Activated CD4-positive, alpha-beta T cell treated with anti-CD3 and anti-CD28 coated beads, Interleukin-2, amount 10 ng/mL, durations not matched to agents 24 days and 14 days (primary cell): ENCODE data around the gene CDK18. TPM values are rescaled to one million over a fixed set of nuclear protein-coding genes. Genes with fewer than 3 reads are reported as not detected.
A peak's percentile ranks its signal among the peaks of the same experiment; 100 is the strongest.
"Not testable (repeated sequence)": the region's sequence is repeated elsewhere in the genome, so short reads cannot be mapped to it uniquely, and the experiment has no call there.

ENCODE experiments used
- DNase-seq: peaks from one replicate; pipeline ENCODE4 v3.0.0; 2022
- H3K27ac Mint-ChIP-seq: one replicate; pipeline ENCODE4 v1.8.0; 2022; ENCODE audit warnings: mild to moderate bottlenecking, mixed read lengths
- H3K27me3 Mint-ChIP-seq: one replicate; pipeline ENCODE4 v1.8.0; 2022; ENCODE audit warnings: mixed read lengths
- H3K36me3 Mint-ChIP-seq: one replicate; pipeline ENCODE4 v1.8.0; 2022; ENCODE audit warnings: low read depth, mild to moderate bottlenecking, mixed read lengths
- H3K4me1 Mint-ChIP-seq: one replicate; pipeline ENCODE4 v1.8.0; 2021; ENCODE audit warnings: mixed read lengths
- H3K4me3 Mint-ChIP-seq: one replicate; pipeline ENCODE4 v1.8.0; 2022; ENCODE audit warnings: mild to moderate bottlenecking, moderate library complexity, mixed read lengths
- H3K9me3 Mint-ChIP-seq: one replicate; pipeline ENCODE4 v1.8.0; 2021; ENCODE audit warnings: mixed read lengths
- intact Hi-C: fragments of 100-400 bp; cut with micrococcal nuclease; formaldehyde crosslinking; loops from one replicate; pipeline ENCODE4 v1.15.1; 2023
- total RNA-seq: library from RNA; stranded (reverse); gene quantifications from 2 replicates; pipeline ENCODE4 v1.2.3, GENCODE V29; 2022

The CDK18 gene
- total RNA-seq, 1 donor from 2014 or later = 0.23 TPM

- Mint-ChIP-seq H3K9me3 (peaks cover 11% of the 10 kb centered on the region), H3K27me3 (peaks cover 20% of the 10 kb centered on the region), H3K4me1 (peaks cover 1% of the 10 kb centered on the region), H3K36me3 (peaks cover 4% of the 10 kb centered on the region), H3K4me3 (no peak overlapping the region), H3K27ac (no peak overlapping the region)
- DNase-seq = no peak
- intact Hi-C loops = no loop called here
These were observed 29.9 kb upstream of the CDK18 start for GRCh38 chr1:205474571-205474970.

GRCh38 chr1:205475855-205476254 is 28.6 kb upstream of the CDK18 start:
- intact Hi-C loops = no loop called here
- H3K27me3 Mint-ChIP-seq = peaks cover 24% of the 10 kb centered on the region
- H3K36me3 Mint-ChIP-seq = peaks cover 4% of the 10 kb centered on the region
- H3K4me3 Mint-ChIP-seq = no peak overlapping the region
- H3K9me3 Mint-ChIP-seq = peaks cover 11% of the 10 kb centered on the region
- DNase-seq = no peak
- H3K4me1 Mint-ChIP-seq = peaks cover 9% of the 10 kb centered on the region
- no peak overlapping the region for H3K27ac Mint-ChIP-seq

DNA sequence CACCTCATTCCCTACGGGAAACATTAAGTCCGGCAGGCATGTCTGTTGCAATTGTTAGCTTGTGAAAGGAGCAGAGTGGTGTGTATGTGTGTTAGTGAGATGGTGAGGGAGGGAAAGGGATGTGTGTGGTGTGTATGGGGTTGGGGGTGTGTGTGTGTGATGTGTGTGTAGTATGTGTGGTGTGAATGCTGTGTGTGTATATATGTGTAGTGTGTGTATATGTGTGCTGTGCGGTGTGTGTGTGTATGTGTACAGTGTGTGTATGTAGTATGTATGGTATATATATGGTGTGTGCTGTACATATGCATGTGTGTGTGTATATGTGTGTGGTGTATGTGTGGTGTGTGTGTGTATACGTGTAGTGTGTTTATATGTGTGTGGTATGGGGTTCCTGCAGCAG is 27.8 kb upstream of the CDK18 start:
- Mint-ChIP-seq H3K27ac (no peak overlapping the region), H3K9me3 (peaks cover 11% of the 10 kb centered on the region), H3K36me3 (peaks cover 4% of the 10 kb centered on the region), H3K4me3 (no peak overlapping the region), H3K4me1 (peaks cover 16% of the 10 kb centered on the region), H3K27me3 (peaks cover 27% of the 10 kb centered on the region)
- intact Hi-C loops = no loop called here
- no peak for DNase-seq

DNA sequence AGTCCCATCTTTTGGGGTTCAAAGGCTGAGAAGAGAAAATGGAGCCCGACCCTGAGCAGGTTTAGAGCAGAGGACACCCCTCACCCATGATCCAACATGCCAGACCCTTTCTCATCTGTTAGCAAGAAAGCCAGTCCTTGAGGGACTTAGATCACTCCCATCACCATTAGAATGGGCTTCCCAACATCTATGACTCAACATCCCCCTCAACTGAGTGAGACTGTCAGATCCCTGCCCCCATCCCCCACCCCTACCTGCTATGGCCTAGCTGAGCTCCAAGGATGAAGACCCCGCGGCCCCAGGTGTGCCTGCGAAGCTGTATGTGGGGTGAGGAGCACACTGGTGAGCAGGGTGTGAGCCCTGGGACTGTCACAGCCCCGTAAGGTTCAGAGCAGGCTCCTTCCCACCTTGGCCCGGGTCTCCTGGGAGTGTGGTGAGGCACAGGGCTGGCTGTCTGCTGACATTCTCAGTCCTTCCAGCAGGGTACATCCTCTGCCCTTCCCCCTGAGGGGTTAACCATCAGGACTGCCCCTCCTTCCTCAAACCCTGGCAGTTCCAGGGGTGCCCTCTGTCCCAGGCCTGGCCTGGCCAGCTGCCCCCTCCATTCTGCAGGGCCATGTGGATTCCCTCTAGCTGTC is 27.2 kb upstream of the CDK18 start:
- H3K27me3 Mint-ChIP-seq = peaks cover 26% of the 10 kb centered on the region
- peaks cover 11% of the 10 kb centered on the region for H3K9me3 Mint-ChIP-seq
- intact Hi-C loops = no loop called here

GRCh38 chr1:205477759-205478247 is 26.7 kb upstream of the CDK18 start:
- H3K4me1 Mint-ChIP-seq = peaks cover 18% of the 10 kb centered on the region
- peaks cover 22% of the 10 kb centered on the region for H3K27me3 Mint-ChIP-seq
- intact Hi-C loops = no loop called here
- no peak for DNase-seq
- H3K27ac Mint-ChIP-seq = no peak overlapping the region
- no peak overlapping the region for H3K4me3 Mint-ChIP-seq
- peaks cover 11% of the 10 kb centered on the region for H3K9me3 Mint-ChIP-seq
- H3K36me3 Mint-ChIP-seq = peaks cover 4% of the 10 kb centered on the region

More for the DNA sequence above, 27.2 kb upstream of the CDK18 start:
- Mint-ChIP-seq H3K4me3 (no peak overlapping the region), H3K27ac (no peak overlapping the region), H3K4me1 (peaks cover 18% of the 10 kb centered on the region), H3K36me3 (peaks cover 4% of the 10 kb centered on the region)
- DNase-seq = no peak

- intact Hi-C loops, DNase-seq, H3K27ac Mint-ChIP-seq, H3K36me3 Mint-ChIP-seq, H3K4me3 Mint-ChIP-seq: not testable (repeated sequence)
- H3K4me1 Mint-ChIP-seq = peaks cover 18% of the 10 kb centered on the region
- H3K9me3 Mint-ChIP-seq = peaks cover 11% of the 10 kb centered on the region
- peaks cover 28% of the 10 kb centered on the region for H3K27me3 Mint-ChIP-seq
These were observed 25.5 kb upstream of the CDK18 start for GRCh38 chr1:205478985-205479384.

DNA sequence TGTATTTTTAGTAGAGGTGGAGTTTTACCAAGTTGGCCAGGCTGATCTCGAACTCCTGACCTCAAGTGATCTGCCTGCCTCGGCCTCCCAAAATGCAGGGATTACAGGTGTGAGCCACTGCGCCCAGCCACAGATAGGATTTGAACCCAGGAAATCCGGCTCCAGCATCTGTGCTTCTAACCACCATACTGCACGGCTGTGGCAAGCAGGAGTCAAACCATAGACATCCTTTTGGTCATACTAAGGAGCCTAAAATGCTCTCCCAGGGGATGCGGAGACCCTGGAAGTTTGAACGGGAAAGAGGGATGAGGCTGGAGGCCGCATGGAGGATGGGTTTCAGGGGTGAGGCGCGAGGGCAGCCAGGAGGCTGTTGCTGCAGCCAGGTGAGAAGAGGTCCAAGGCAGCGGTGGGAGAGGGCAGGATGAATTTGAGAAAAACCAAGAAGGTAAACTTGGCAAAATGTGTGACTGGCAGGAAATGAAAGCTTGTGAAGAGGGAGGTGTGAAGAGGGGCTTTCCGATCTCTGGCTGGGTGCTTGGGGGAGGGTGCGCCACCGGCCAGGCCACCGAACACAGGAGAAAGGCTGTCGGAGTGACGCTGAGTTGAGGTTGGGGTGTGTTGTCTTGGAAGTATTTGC is 24.0 kb upstream of the CDK18 start:
- H3K36me3 Mint-ChIP-seq = no peaks in the 10 kb centered on the region
- DNase-seq = peak; percentile 80
- H3K4me3 Mint-ChIP-seq = peak overlapping the region; percentile 36
- H3K4me1 Mint-ChIP-seq = peaks cover 18% of the 10 kb centered on the region
- H3K27me3 Mint-ChIP-seq = peaks cover 33% of the 10 kb centered on the region
- H3K9me3 Mint-ChIP-seq = peaks cover 3% of the 10 kb centered on the region
- H3K27ac Mint-ChIP-seq = peak overlapping the region; percentile 27
- intact Hi-C loops = loop anchor here (5.0 kb wide), 1 partner anchor 203 kb away; no protein-coding TSS in a partner anchor

GRCh38 chr1:205481218-205481617 is 23.3 kb upstream of the CDK18 start:
- Mint-ChIP-seq H3K27me3 (peaks cover 37% of the 10 kb centered on the region), H3K9me3 (no peaks in the 10 kb centered on the region), H3K4me3 (peak overlapping the region; percentile 13), H3K27ac (no peak overlapping the region), H3K4me1 (peaks cover 18% of the 10 kb centered on the region), H3K36me3 (no peaks in the 10 kb centered on the region)
- DNase-seq = no peak
- intact Hi-C loops = loop anchor here (5.0 kb wide), 1 partner anchor 204 kb away; no protein-coding TSS in a partner anchor

- no peak for DNase-seq
- Mint-ChIP-seq H3K9me3 (no peaks in the 10 kb centered on the region), H3K4me3 (peak overlapping the region; percentile 13), H3K4me1 (peaks cover 18% of the 10 kb centered on the region), H3K27ac (no peak overlapping the region), H3K27me3 (peaks cover 39% of the 10 kb centered on the region), H3K36me3 (no peaks in the 10 kb centered on the region)
- intact Hi-C loops = loop anchor here (5.0 kb wide), 1 partner anchor 204 kb away; no protein-coding TSS in a partner anchor
These were observed 22.8 kb upstream of the CDK18 start for GRCh38 chr1:205481629-205482151.

- H3K27ac Mint-ChIP-seq, H3K36me3 Mint-ChIP-seq, DNase-seq, H3K4me3 Mint-ChIP-seq, H3K9me3 Mint-ChIP-seq: not testable (repeated sequence)
- Mint-ChIP-seq H3K4me1 (peaks cover 18% of the 10 kb centered on the region), H3K27me3 (peaks cover 42% of the 10 kb centered on the region)
- intact Hi-C loops = loop anchor here (5.0 kb wide), 1 partner anchor 205 kb away; no protein-coding TSS in a partner anchor
These were observed 21.9 kb upstream of the CDK18 start for GRCh38 chr1:205482587-205482986.

DNA sequence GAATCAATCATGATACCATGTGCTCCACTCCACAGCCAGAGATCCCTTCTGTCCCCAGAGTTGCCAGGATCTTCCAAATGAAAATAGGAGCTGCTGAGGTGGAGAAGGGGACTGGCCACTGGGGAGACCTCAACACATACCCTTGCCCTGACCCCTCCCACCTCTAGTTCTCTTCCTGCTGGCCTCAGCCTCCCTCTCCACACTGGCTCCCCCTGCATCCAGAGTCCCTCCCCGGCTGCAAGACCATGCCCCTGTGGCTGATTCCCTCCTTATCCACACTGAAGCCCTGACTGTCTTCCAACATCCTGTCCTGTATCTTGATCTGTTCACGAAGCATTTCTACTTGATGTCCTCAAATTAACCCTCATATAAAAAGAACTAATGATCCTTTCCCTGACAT is 21.1 kb upstream of the CDK18 start:
- no peak overlapping the region for H3K27ac Mint-ChIP-seq
- no peaks in the 10 kb centered on the region for H3K36me3 Mint-ChIP-seq
- H3K4me3 Mint-ChIP-seq = no peak overlapping the region
- peaks cover 18% of the 10 kb centered on the region for H3K4me1 Mint-ChIP-seq
- peaks cover 47% of the 10 kb centered on the region for H3K27me3 Mint-ChIP-seq
- no peak for DNase-seq
- no peaks in the 10 kb centered on the region for H3K9me3 Mint-ChIP-seq
- intact Hi-C loops = loop anchor here (5.0 kb wide), 1 partner anchor 206 kb away; no protein-coding TSS in a partner anchor

DNA sequence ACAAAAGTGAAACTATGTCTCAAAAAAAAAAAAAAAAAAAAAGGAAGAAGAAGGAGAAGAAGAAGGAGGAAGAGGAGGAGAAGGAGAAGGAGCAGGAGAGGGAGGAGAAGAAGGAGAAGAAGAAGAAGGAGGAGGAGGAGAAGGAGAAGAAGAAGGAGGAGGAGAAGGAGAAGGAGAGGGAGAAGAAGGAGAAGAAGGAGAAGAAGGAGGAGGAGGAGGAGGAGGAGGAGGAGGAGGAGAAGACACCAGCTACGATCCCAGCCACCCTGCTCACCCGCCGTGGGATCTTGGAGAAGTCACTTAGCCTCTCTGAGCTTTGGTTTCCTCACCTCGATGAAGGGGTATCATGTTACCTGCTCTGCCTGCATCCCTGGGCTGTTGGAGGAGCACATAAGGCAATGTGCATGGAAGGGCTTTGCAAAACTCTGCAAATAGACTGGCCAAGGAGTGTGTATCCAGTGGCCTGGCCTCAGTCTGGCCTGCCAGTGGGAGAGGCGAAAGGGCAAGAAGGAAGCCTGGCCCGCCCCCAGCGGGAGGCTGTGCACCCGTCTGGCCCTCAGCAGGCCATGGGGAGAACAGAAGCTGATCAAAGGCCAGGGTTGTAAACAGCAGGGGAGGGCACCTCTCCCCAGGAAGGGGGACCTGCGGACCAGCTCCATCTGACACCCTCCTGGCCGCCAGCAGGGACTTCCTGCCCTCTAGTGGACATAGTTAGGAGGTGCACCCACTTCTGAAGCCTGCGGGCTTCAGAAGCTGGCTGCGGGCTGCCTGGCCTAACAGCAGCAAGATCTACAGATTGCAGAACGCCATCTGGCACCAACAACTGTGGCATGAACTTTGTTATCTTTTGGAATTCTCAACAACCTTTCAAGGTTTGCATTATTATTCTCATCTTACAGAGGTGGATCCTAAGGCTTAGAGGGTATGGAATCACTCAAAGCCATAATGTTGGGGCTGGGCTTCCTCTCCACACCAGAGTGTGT is 19.2 kb upstream of the CDK18 start:
- DNase-seq = peak; percentile 91
- peaks cover 16% of the 10 kb centered on the region for H3K4me1 Mint-ChIP-seq
- intact Hi-C loops = loop anchor here (1.0 to 5.0 kb wide), 4 partner anchors 43 to 208 kb away; no protein-coding TSS in a partner anchor
- H3K27ac Mint-ChIP-seq = no peak overlapping the region
- no peaks in the 10 kb centered on the region for H3K9me3 Mint-ChIP-seq
- H3K4me3 Mint-ChIP-seq = no peak overlapping the region
- H3K27me3 Mint-ChIP-seq = peaks cover 52% of the 10 kb centered on the region
- H3K36me3 Mint-ChIP-seq = no peaks in the 10 kb centered on the region

- no peaks in the 10 kb centered on the region for H3K9me3 Mint-ChIP-seq
- intact Hi-C loops = loop anchor here (5.0 kb wide), 1 partner anchor 44 kb away; no protein-coding TSS in a partner anchor
- no peaks in the 10 kb centered on the region for H3K36me3 Mint-ChIP-seq
- DNase-seq = no peak
- peaks cover 8% of the 10 kb centered on the region for H3K4me1 Mint-ChIP-seq
- H3K27me3 Mint-ChIP-seq = peaks cover 49% of the 10 kb centered on the region
- no peak overlapping the region for H3K4me3 Mint-ChIP-seq
- no peak overlapping the region for H3K27ac Mint-ChIP-seq
These were observed 18.2 kb upstream of the CDK18 start for GRCh38 chr1:205486258-205486657.
